ENCODE results near the gene IRF5.

Gene IRF5

GRCh38 chr7:128919241-128919640 is 18.5 kb upstream of the IRF5 start:
- TF ChIP-seq CTCF (IDR thresholded peaks at IDR 0.05; ENCODE audit: insufficient read depth, low read length, missing control alignments): no peak
- no peak overlapping the region for H3K4me3 ChIP-seq (ENCODE audit: low read depth, low read length)
- ChIA-PET POLR2A (no interaction called here), CTCF (interaction anchor here (1.0 to 1.5 kb wide), 2 partner anchors 15 to 39 kb away, joined by 3 to 4 read pairs; no protein-coding TSS in a partner anchor)
- DNase-seq (ENCODE audit: low read depth, low spot score): no peak

- CTCF ChIA-PET: interaction anchor here (1.0 to 1.7 kb wide), 5 partner anchors 11 to 171 kb away, joined by 3 to 6 read pairs (median 3); no protein-coding TSS in a partner anchor
- H3K4me3 ChIP-seq (ENCODE audit: low read depth, low read length): no peak overlapping the region
- POLR2A ChIA-PET: no interaction called here
- DNase-seq (ENCODE audit: low read depth, low spot score): no peak
- TF ChIP-seq CTCF (IDR thresholded peaks at IDR 0.05; ENCODE audit: insufficient read depth, low read length, missing control alignments): no peak
Observed at GRCh38 chr7:128919881-128920799, 17.6 kb upstream of the IRF5 start.

GRCh38 chr7:128920913-128921582 is 16.7 kb upstream of the IRF5 start:
- CTCF ChIA-PET: interaction anchor here (1.0 to 1.7 kb wide), 3 partner anchors 12 to 170 kb away, joined by 3 to 6 read pairs (median 3); no protein-coding TSS in a partner anchor

GRCh38 chr7:128921866-128922440 is 15.8 kb upstream of the IRF5 start:
- CTCF ChIA-PET: interaction anchor here (1.3 to 2.3 kb wide), 3 partner anchors 19 to 169 kb away, joined by 3 to 7 read pairs (median 6); no protein-coding TSS in a partner anchor
- DNase-seq (ENCODE audit: low read depth, low spot score): no peak
- POLR2A ChIA-PET: no interaction called here
- H3K4me3 ChIP-seq (ENCODE audit: low read depth, low read length): no peak overlapping the region
- no peak for TF ChIP-seq CTCF (IDR thresholded peaks at IDR 0.05; ENCODE audit: insufficient read depth, low read length, missing control alignments)

More at GRCh38 chr7:128920913-128921582, 16.7 kb upstream of the IRF5 start:
- H3K4me3 ChIP-seq (ENCODE audit: low read depth, low read length): no peak overlapping the region
- no peak for DNase-seq (ENCODE audit: low read depth, low spot score)
- POLR2A ChIA-PET: no interaction called here
- TF ChIP-seq CTCF (IDR thresholded peaks at IDR 0.05; ENCODE audit: insufficient read depth, low read length, missing control alignments): no peak

- ChIA-PET CTCF (interaction anchor here (1.2 to 2.3 kb wide), 4 partner anchors 19 to 169 kb away, joined by 3 to 8 read pairs (median 5); no protein-coding TSS in a partner anchor), POLR2A (no interaction called here)
- no peak overlapping the region for H3K4me3 ChIP-seq (ENCODE audit: low read depth, low read length)
- no peak for TF ChIP-seq CTCF (IDR thresholded peaks at IDR 0.05; ENCODE audit: insufficient read depth, low read length, missing control alignments)
- no peak for DNase-seq (ENCODE audit: low read depth, low spot score)
Observed at GRCh38 chr7:128922496-128923410, 15.0 kb upstream of the IRF5 start.
